H9 (cell line): ENCODE data around the gene TJP3. TPM values are rescaled to one million over a fixed set of nuclear protein-coding genes. Genes with fewer than 3 reads are reported as not detected.

ENCODE experiments used
- DNase-seq: peaks from one replicate; pipeline ENCODE4 v3.0.0-alpha.2; 2017
- H2AFZ ChIP-seq: one replicate; pipeline ENCODE4 v1.6.1; 2013; ENCODE audit warnings: mild to moderate bottlenecking, low read length, control low read depth, moderate library complexity
- H2AK5ac ChIP-seq: 2 replicates; pipeline ENCODE4 v1.6.1; 2013; ENCODE audit warnings: low read length, control low read depth, mixed read lengths; ENCODE audit not compliant: insufficient read length
- H2BK120ac ChIP-seq: one replicate; pipeline ENCODE4 v1.6.1; 2013; ENCODE audit warnings: low read depth, mild to moderate bottlenecking, low read length, control low read depth, inconsistent platforms; ENCODE audit not compliant: poor library complexity, severe bottlenecking
- H2BK12ac ChIP-seq: 2 replicates; pipeline ENCODE4 v1.6.1; 2013; ENCODE audit warnings: low read length, control low read depth, mixed read lengths, low read depth; ENCODE audit not compliant: insufficient read length
- H2BK15ac ChIP-seq: 2 replicates; pipeline ENCODE4 v1.6.1; 2013; ENCODE audit warnings: low read depth, low read length, control low read depth
- H2BK20ac ChIP-seq: one replicate; pipeline ENCODE4 v1.6.1; 2013; ENCODE audit warnings: low read depth, mild to moderate bottlenecking, low read length, control low read depth, inconsistent platforms; ENCODE audit not compliant: poor library complexity, severe bottlenecking
- H2BK5ac ChIP-seq: 2 replicates; pipeline ENCODE4 v1.6.1; 2013; ENCODE audit warnings: low read length, control low read depth, mixed read lengths; ENCODE audit not compliant: insufficient read length
- H3K14ac ChIP-seq: 2 replicates; pipeline ENCODE4 v1.6.1; 2013; ENCODE audit warnings: low read length, control low read depth; ENCODE audit not compliant: insufficient read depth
- H3K18ac ChIP-seq: 2 replicates; pipeline ENCODE4 v1.6.1; 2013; ENCODE audit warnings: low read depth, mild to moderate bottlenecking, mixed read lengths, low read length, control low read depth; ENCODE audit not compliant: insufficient read length
- H3K23ac ChIP-seq: 2 replicates; pipeline ENCODE4 v1.6.1; 2013; ENCODE audit warnings: low read length, control low read depth, mixed read lengths, low read depth; ENCODE audit not compliant: insufficient read length
- H3K23me2 ChIP-seq: 2 replicates; pipeline ENCODE4 v1.6.1; 2013; ENCODE audit warnings: low read depth, mild to moderate bottlenecking, mixed read lengths, low read length, control low read depth; ENCODE audit not compliant: insufficient read length, poor library complexity, severe bottlenecking
- H3K27ac ChIP-seq: 2 replicates; pipeline ENCODE4 v1.5.1; 2013; ENCODE audit warnings: low read length, control low read depth, mixed read lengths, low read depth; ENCODE audit not compliant: insufficient read length
- H3K27me3 ChIP-seq: 2 replicates; pipeline ENCODE4 v1.6.1; 2013; ENCODE audit warnings: low read length, control low read depth, inconsistent platforms; ENCODE audit not compliant: insufficient read depth
- H3K4ac ChIP-seq: 2 replicates; pipeline ENCODE4 v1.6.1; 2013; ENCODE audit warnings: low read depth, mild to moderate bottlenecking, control low read depth, inconsistent platforms, low read length, moderate library complexity
- H3K4me1 ChIP-seq: 2 replicates; pipeline ENCODE4 v1.6.1; 2013; ENCODE audit warnings: low read length, control low read depth, inconsistent platforms; ENCODE audit not compliant: insufficient read depth
- H3K4me2 ChIP-seq: 2 replicates; pipeline ENCODE4 v1.6.1; 2013; ENCODE audit warnings: low read length, control low read depth, mixed read lengths; ENCODE audit not compliant: insufficient read length, insufficient read depth
- H3K56ac ChIP-seq: 2 replicates; pipeline ENCODE4 v1.6.1; 2013; ENCODE audit warnings: low read depth, mild to moderate bottlenecking, mixed read lengths, low read length, control low read depth; ENCODE audit not compliant: insufficient read length
- H3K79me1 ChIP-seq: 2 replicates; pipeline ENCODE4 v1.6.1; 2013; ENCODE audit warnings: low read depth, mild to moderate bottlenecking, moderate library complexity, low read length, control low read depth, inconsistent platforms; ENCODE audit not compliant: insufficient read depth, poor library complexity, severe bottlenecking
- H3K79me2 ChIP-seq: 2 replicates; pipeline ENCODE4 v1.6.1; 2013; ENCODE audit warnings: low read length, control low read depth, inconsistent platforms; ENCODE audit not compliant: insufficient read depth
- H3K9ac ChIP-seq: 2 replicates; pipeline ENCODE4 v1.6.1; 2013; ENCODE audit warnings: low read length, control low read depth, mixed read lengths; ENCODE audit not compliant: insufficient read length; ENCODE audit errors: extremely low read depth
- H3K9me3 ChIP-seq: one replicate; pipeline ENCODE4 v1.6.1; 2013; ENCODE audit warnings: low read depth, low read length, inconsistent platforms; ENCODE audit not compliant: control insufficient read depth
- H3T11ph ChIP-seq: one replicate; pipeline ENCODE4 v1.6.1; 2013; ENCODE audit warnings: mild to moderate bottlenecking, low read length, control low read depth, inconsistent platforms
- H4K20me1 ChIP-seq: one replicate; pipeline ENCODE4 v1.6.1; 2013; ENCODE audit not compliant: control insufficient read depth, insufficient read length, insufficient read depth
- H4K5ac ChIP-seq: 2 replicates; pipeline ENCODE4 v1.6.1; 2013; ENCODE audit warnings: low read depth, mild to moderate bottlenecking, mixed read lengths, low read length, control low read depth; ENCODE audit not compliant: insufficient read length
- H4K8ac ChIP-seq: replicated peaks from 2 replicates; pipeline ENCODE4 v1.6.1; 2013; ENCODE audit warnings: low read length, control low read depth, mixed read lengths, low read depth; ENCODE audit not compliant: insufficient read length
- H4K91ac ChIP-seq: 2 replicates; pipeline ENCODE4 v1.6.1; 2013; ENCODE audit warnings: low read depth, mild to moderate bottlenecking, moderate library complexity, mixed read lengths, low read length, control low read depth; ENCODE audit not compliant: insufficient read length
- H3K27ac Mint-ChIP-seq, 3 experiments: 2 replicates in 2 of 3; 3 replicates in 1 of 3; pipeline ENCODE4 v1.8.0; 2020 to 2021; ENCODE audit warnings: mixed read lengths in 3 of 3, mild to moderate bottlenecking in 1 of 3, moderate library complexity in 1 of 3
- H3K27me3 Mint-ChIP-seq: 2 replicates; pipeline ENCODE4 v1.8.0; 2021; ENCODE audit warnings: low read depth, mild to moderate bottlenecking, moderate library complexity, mixed read lengths
- H3K36me3 Mint-ChIP-seq, 3 experiments: 2 replicates in 2 of 3; 3 replicates in 1 of 3; pipeline ENCODE4 v1.8.0; 2020 to 2021; ENCODE audit warnings: low read depth in 3 of 3, mixed read lengths in 3 of 3; ENCODE audit not compliant: insufficient read depth in 1 of 3
- H3K4me1 Mint-ChIP-seq, 2 experiments: 2 replicates each; pipeline ENCODE4 v1.8.0; 2020; ENCODE audit warnings: mixed read lengths in 2 of 2
- H3K4me3 Mint-ChIP-seq, 2 experiments: 2 replicates in 1 of 2; 3 replicates in 1 of 2; pipeline ENCODE4 v1.8.0; 2020 to 2021; ENCODE audit warnings: mild to moderate bottlenecking in 2 of 2, mixed read lengths in 2 of 2, moderate library complexity in 1 of 2
- H3K9me3 Mint-ChIP-seq, 2 experiments: 2 replicates in 1 of 2; 3 replicates in 1 of 2; pipeline ENCODE4 v1.8.0; 2020; ENCODE audit warnings: mild to moderate bottlenecking in 2 of 2, mixed read lengths in 2 of 2, moderate library complexity in 1 of 2
- WGBS: extraction: QIAGEN DNeasy Blood & Tissue Kit; methylation state at CpG from one replicate; pipeline ENCODE4 v1.1.7; 2013; ENCODE audit warnings: missing lambda C conversion rate, low lambda C conversion rate, mixed read lengths; ENCODE audit not compliant: insufficient read length; ENCODE audit errors: extremely low coverage; 5-methylcytosine and 5-hydroxymethylcytosine counted together
- total RNA-seq: library from RNA; stranded (reverse); gene quantifications from 2 replicates; pipeline ENCODE4 v1.2.1, GENCODE V29; 2021
- TF ChIP-seq, protein P1 (sequence below): fragments of 200-600 bp; sonication (generic); conservative IDR thresholded peaks from 3 replicates; pipeline ENCODE4 v1.8.0; 2021; ENCODE audit warnings: antibody characterized with exemption, mild to moderate bottlenecking

The TJP3 gene
- total RNA-seq, 1 experiment from 2014 or later: 27.3 TPM

DNA sequence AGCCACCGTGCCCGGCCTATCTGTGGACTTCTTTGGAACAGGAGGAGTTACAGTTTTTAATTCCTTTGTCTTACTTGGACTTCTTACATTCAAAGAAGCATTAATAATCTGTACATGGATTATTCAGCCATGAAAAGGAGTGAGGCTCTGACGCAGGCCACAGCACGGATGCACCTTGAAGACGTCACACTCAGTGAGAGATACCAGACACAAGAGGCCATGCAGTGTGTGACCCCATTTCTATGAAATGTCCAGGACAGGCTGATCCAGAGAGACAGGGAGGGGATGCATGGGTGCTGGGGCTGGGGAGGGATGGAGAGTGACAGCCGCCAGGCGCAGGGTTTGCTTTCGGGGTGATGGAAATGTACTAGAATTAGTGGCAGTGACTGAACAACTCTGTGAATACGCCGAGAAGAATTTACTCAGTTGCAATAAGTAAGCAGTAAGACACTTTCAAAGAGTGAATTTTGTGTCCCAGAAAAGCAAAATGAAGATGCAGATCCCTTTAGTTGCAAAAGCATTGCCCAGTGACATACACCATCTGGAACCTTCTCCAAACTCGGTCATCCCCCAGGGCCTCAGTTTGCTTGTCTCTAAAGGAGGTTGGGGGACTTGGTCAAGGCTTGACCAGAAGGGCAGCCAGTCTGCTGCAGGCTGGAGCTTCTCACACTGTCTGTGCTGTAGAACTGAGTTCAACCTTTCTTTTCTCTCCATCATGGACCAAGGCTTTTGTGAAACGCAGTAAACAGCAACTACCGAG, 33.2 kb upstream of the TJP3 start:
- no peaks in the 10 kb centered on the region for H3K27me3 Mint-ChIP-seq
- Histone ChIP-seq H3K14ac (no peak overlapping the region), H2BK20ac (no peak overlapping the region), H3T11ph (no peak overlapping the region), H3K9ac (peak overlapping the region; percentile 11), H2AFZ (no peak overlapping the region), H3K79me1 (peaks cover 4% of the 10 kb centered on the region), H3K18ac (no peak overlapping the region), H3K23me2 (no peaks in the 10 kb centered on the region), H4K91ac (no peak overlapping the region), H4K5ac (no peak overlapping the region), H2AK5ac (no peak overlapping the region), H2BK15ac (no peak overlapping the region), H3K79me2 (no peaks in the 10 kb centered on the region), H3K4me2 (no peak overlapping the region), H2BK5ac (no peak overlapping the region), H3K23ac (no peak overlapping the region), H3K27ac (no peak overlapping the region), H4K8ac (no peak overlapping the region), H2BK120ac (no peak overlapping the region), H3K4me1 (no peaks in the 10 kb centered on the region; the same call in 1 of the 2 replicates), H3K4ac (no peak overlapping the region), H4K20me1 (peaks cover 9% of the 10 kb centered on the region), H2BK12ac (no peak overlapping the region), H3K9me3 (no peaks in the 10 kb centered on the region), H3K56ac (no peak overlapping the region), H3K27me3 (no peaks in the 10 kb centered on the region)
- DNase-seq: no peak
- peaks cover 3 to 4% (median 4%) of the 10 kb centered on the region in 3 experiments; a peak in 5 of 7 replicates for H3K36me3 Mint-ChIP-seq
- H3K4me1 Mint-ChIP-seq: peaks cover 13 to 17% of the 10 kb centered on the region in 2 experiments
- TF ChIP-seq, protein P1, sequence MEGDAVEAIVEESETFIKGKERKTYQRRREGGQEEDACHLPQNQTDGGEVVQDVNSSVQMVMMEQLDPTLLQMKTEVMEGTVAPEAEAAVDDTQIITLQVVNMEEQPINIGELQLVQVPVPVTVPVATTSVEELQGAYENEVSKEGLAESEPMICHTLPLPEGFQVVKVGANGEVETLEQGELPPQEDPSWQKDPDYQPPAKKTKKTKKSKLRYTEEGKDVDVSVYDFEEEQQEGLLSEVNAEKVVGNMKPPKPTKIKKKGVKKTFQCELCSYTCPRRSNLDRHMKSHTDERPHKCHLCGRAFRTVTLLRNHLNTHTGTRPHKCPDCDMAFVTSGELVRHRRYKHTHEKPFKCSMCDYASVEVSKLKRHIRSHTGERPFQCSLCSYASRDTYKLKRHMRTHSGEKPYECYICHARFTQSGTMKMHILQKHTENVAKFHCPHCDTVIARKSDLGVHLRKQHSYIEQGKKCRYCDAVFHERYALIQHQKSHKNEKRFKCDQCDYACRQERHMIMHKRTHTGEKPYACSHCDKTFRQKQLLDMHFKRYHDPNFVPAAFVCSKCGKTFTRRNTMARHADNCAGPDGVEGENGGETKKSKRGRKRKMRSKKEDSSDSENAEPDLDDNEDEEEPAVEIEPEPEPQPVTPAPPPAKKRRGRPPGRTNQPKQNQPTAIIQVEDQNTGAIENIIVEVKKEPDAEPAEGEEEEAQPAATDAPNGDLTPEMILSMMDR: no peak
- no CpG with 5 or more reads among the region's 13 CpGs for WGBS
- H3K4me3 Mint-ChIP-seq: no peak overlapping the region
- H3K9me3 Mint-ChIP-seq: no peaks in the 10 kb centered on the region
- no peak overlapping the region for H3K27ac Mint-ChIP-seq
